K562 (cell line): Measurements from ENCODE around the gene FTL. TPM values are rescaled to one million over a fixed set of nuclear protein-coding genes. Genes with fewer than 3 reads are reported as not detected.

Experiments
- HOXB6 ChIP-seq: fragments of 250-450 bp; sonication (Bioruptor Pico); IDR thresholded peaks from 2 replicates; pipeline ENCODE4 v1.5.1; 2022; ENCODE audit warnings: mild to moderate bottlenecking, borderline replicate concordance
- LCOR ChIP-seq: sonication (generic); formaldehyde crosslinking; IDR thresholded peaks from 2 replicates; pipeline ENCODE4 v1.8.0; 2022; ENCODE audit warnings: mild to moderate bottlenecking, missing genetic modification reagents
- POLR3G ChIP-seq: IDR thresholded peaks from 2 replicates; pipeline ENCODE4 v1.6.1; 2011; ENCODE audit not compliant: insufficient read length, insufficient replicate concordance; ENCODE audit errors: extremely low read depth
- SIX5 ChIP-seq, 2 experiments: IDR thresholded peaks; 2 replicates each; pipeline ENCODE4 v1.6.1; 2011; ENCODE audit warnings: low read length in 2 of 2, borderline replicate concordance in 1 of 2, low read depth in 1 of 2, mild to moderate bottlenecking in 1 of 2, moderate library complexity in 1 of 2; ENCODE audit not compliant: insufficient read depth in 1 of 2
- TEAD1 ChIP-seq, 2 experiments: fragments of 450-650 bp in 1 of 2; sonication (generic) in 1 of 2; formaldehyde crosslinking; IDR thresholded peaks; 2 replicates each; pipeline versions ENCODE4 v1.4.0 to v1.8.0; 2020 to 2022; ENCODE audit warnings: mild to moderate bottlenecking in 2 of 2, missing genetic modification reagents in 1 of 2
- TOE1 ChIP-seq, 2 experiments: fragments of 450-650 bp in 1 of 2; sonication (generic) in 1 of 2; formaldehyde crosslinking in 1 of 2; IDR thresholded peaks; 2 replicates each; pipeline versions ENCODE4 v1.7.1 to v1.8.0; 2016 to 2022; ENCODE audit warnings: borderline replicate concordance in 2 of 2, mild to moderate bottlenecking in 2 of 2, antibody characterized with exemption in 1 of 2, inconsistent platforms in 1 of 2, low read depth in 1 of 2, missing genetic modification reagents in 1 of 2, moderate library complexity in 1 of 2
- TRIM28 ChIP-seq: fragments of 450-650 bp; IDR thresholded peaks from 2 replicates; pipeline ENCODE4 v1.6.1; 2017
- ZC3H4 ChIP-seq: sonication (generic); formaldehyde crosslinking; IDR thresholded peaks from 2 replicates; pipeline ENCODE4 v1.9.0; 2021; ENCODE audit warnings: missing genetic modification reagents, borderline replicate concordance
- ZNF146 ChIP-seq: IDR thresholded peaks from one replicate; pipeline ENCODE4 v1.6.1; 2018; ENCODE audit warnings: missing compliant biosample characterization; ENCODE audit not compliant: unreplicated experiment
- ZNF280B ChIP-seq: fragments of 250-450 bp; sonication (Bioruptor Pico); IDR thresholded peaks from 2 replicates; pipeline ENCODE4 v1.5.1; 2021; ENCODE audit warnings: mild to moderate bottlenecking
- ZNF740 ChIP-seq, 3 experiments: fragments of 200-800 bp in 1 of 3; sonication (Bioruptor generic) in 1 of 3; sonication (generic) in 1 of 3; formaldehyde crosslinking in 1 of 3; IDR thresholded peaks; 2 replicates each; pipeline versions ENCODE4 v1.6.1 to v1.8.0; 2016 to 2022; ENCODE audit warnings: mild to moderate bottlenecking in 2 of 3, missing compliant biosample characterization in 2 of 3, missing genetic modification characterization in 2 of 3, missing genetic modification reagents in 1 of 3
- polyA plus RNA-seq, 8 experiments: library from polyadenylated mRNA; depleted of rRNA in 4 of 8; stranded (reverse) in 5 of 8; unstranded in 3 of 8; fragments of >200 nt; fragmentation: Nextera tagmentation in 2 of 8; fragmentation: Illumina TruSeq in 1 of 8; extraction: Ambion mirVana in 2 of 8; extraction: Trizol in 1 of 8; gene quantifications; 2 replicates each; pipeline versions ENCODE4 v1.2.1 to v1.2.3, GENCODE V29; 2011 to 2014; ENCODE audit warnings: inconsistent platforms in 1 of 8, missing spikeins in 1 of 8
- total RNA-seq, 7 experiments: library from RNA; depleted of rRNA in 6 of 7; stranded (reverse); fragments of >200 nt in 6 of 7; fragmentation: Illumina TruSeq in 2 of 7; extraction: Trizol in 2 of 7; gene quantifications; 2 replicates each; pipeline versions ENCODE4 v1.2.1 to v1.2.3, GENCODE V29; 2011 to 2021; ENCODE audit warnings: low replicate concordance in 1 of 7
- TF ChIP-seq, protein P1 (sequence below), 2 experiments: IDR thresholded peaks in 1 of 2; conservative IDR thresholded peaks in 1 of 2; 2 replicates each; pipeline ENCODE4 v1.6.1; 2016; ENCODE audit warnings: low read depth in 2 of 2, mild to moderate bottlenecking in 1 of 2, missing compliant biosample characterization in 1 of 2, missing genetic modification characterization in 1 of 2, moderate library complexity in 1 of 2

FTL gene
- total and polyA plus RNA-seq, 9 of the 15 experiments (the other 6 are each of a cell fraction or from before 2014, with no cell fraction given) = 1,231 to 27,415 (median 3,965) TPM

DNA sequence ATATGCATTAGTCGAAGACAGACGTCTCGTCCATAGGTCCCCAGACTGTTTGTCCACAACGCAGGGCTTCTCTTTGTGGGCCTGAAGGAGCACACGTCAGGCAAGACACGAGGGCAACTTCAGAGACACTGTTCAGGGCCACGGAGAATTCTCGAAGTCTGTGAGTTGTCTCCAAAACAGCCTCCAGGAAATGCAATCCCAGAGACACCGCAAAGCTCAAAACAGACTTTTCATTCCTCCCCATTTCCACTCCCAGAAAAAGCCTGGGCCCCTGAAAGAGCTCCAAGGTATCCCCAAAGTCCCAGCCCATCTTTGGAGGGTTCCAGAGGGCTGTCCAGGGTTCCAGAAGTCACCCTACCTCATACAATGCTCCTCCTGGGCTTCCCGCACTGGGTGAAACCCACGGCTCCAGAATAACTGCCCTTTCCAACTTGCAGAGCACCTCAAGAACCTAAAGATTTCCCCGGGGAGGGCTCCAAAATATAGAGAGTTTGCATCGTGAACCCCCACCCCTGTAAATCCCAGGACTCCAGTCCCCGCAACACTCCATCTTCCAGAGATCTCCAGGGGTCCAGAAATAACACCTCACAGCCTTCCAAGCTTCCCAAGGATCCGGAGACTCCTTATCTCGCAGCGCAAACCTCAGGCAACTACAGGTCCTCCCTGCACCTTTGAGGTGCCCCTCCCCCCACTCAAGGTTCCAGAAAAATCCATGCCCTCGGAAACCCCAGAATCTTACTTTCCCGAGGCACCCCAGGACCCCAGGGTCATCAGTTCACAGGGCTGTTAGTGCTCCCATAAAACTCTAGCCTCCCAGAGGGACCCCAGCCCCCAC lies 687 bp upstream of the FTL start (continued):
- TF ChIP-seq, protein P1, sequence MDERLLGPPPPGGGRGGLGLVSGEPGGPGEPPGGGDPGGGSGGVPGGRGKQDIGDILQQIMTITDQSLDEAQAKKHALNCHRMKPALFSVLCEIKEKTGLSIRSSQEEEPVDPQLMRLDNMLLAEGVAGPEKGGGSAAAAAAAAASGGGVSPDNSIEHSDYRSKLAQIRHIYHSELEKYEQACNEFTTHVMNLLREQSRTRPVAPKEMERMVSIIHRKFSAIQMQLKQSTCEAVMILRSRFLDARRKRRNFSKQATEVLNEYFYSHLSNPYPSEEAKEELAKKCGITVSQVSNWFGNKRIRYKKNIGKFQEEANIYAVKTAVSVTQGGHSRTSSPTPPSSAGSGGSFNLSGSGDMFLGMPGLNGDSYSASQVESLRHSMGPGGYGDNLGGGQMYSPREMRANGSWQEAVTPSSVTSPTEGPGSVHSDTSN (CRISPR knock-in tag; IDR thresholded peaks at IDR 0.05; ENCODE audit: low read depth) = no peak
- TF ChIP-seq, protein P1 (tag; conservative IDR thresholded peaks at IDR 0.05; ENCODE audit: low read depth) = no peak
- TF ChIP-seq ZNF146 = no peak
- TF ChIP-seq ZNF740 (CRISPR knock-in tag; IDR thresholded peaks at IDR 0.05) = peak; percentile 39; the same call in 1 of the 2 replicates
- no peak; a peak in 1 of 4 replicates for TF ChIP-seq ZNF740 (tag; IDR thresholded peaks at IDR 0.05)
- no peak for TF ChIP-seq HOXB6 (CRISPR knock-in tag)
- 0 out of 2 replicates have a peak, but pooled peaks have one; percentile 26 for TF ChIP-seq LCOR
- TF ChIP-seq TRIM28 = peak; percentile 42; the same call in 1 of the 2 replicates
- TF ChIP-seq ZNF280B (CRISPR knock-in tag) = no peak
- TF ChIP-seq TEAD1 (CRISPR knock-in tag; IDR thresholded peaks at IDR 0.05) = peak in 1 of 2 experiments; percentile 6; a peak in 1 of 4 replicates
- no peak for TF ChIP-seq SIX5 (IDR thresholded peaks at IDR 0.05; ENCODE audit: borderline replicate concordance in 1 of 2, insufficient read depth in 1 of 2, low read depth in 1 of 2, low read length in 2 of 2)
- no peak for TF ChIP-seq TOE1 (IDR thresholded peaks at IDR 0.05; ENCODE audit: borderline replicate concordance)
- TF ChIP-seq TOE1 (CRISPR knock-in tag; IDR thresholded peaks at IDR 0.05; ENCODE audit: borderline replicate concordance, low read depth) = no peak
- TF ChIP-seq POLR3G = no peak
- TF ChIP-seq ZC3H4 = peak; percentile 84; the same call in 1 of the 2 replicates
